Measurements from ENCODE around the gene DIO1.

GRCh38 chr1:53913352-53914033, 19.5 kb downstream of the DIO1 start:
- no peak for TF ChIP-seq POLR2A (IDR thresholded peaks at IDR 0.05)
- TF ChIP-seq, protein P1, sequence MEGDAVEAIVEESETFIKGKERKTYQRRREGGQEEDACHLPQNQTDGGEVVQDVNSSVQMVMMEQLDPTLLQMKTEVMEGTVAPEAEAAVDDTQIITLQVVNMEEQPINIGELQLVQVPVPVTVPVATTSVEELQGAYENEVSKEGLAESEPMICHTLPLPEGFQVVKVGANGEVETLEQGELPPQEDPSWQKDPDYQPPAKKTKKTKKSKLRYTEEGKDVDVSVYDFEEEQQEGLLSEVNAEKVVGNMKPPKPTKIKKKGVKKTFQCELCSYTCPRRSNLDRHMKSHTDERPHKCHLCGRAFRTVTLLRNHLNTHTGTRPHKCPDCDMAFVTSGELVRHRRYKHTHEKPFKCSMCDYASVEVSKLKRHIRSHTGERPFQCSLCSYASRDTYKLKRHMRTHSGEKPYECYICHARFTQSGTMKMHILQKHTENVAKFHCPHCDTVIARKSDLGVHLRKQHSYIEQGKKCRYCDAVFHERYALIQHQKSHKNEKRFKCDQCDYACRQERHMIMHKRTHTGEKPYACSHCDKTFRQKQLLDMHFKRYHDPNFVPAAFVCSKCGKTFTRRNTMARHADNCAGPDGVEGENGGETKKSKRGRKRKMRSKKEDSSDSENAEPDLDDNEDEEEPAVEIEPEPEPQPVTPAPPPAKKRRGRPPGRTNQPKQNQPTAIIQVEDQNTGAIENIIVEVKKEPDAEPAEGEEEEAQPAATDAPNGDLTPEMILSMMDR (IDR thresholded peaks at IDR 0.05), result no peak

All from suprapubic skin (tissue), 3 donors.